SK-N-SH (cell line): ENCODE data around the gene HNRNPC. TPM values are rescaled to one million over a fixed set of nuclear protein-coding genes. Genes with fewer than 3 reads are reported as not detected.
A peak's percentile ranks its signal among the peaks of the same experiment; 100 is the strongest.

ENCODE experiments used
- CTCF ChIA-PET: fragments of 300-600, 350-600 bp; formaldehyde crosslinking; extraction: SDS; loops from one replicate; lab custom pipeline; 2021; lab: Yijun Ruan, JAX
- POLR2A ChIA-PET: fragments of 350-600 bp; sonication (Branson Sonifier 250); formaldehyde crosslinking; extraction: SDS; loops from one replicate; lab custom pipeline; 2020; ENCODE audit warnings: antibody characterized with exemption, inconsistent platforms; lab: Yijun Ruan, JAX
- DNase-seq: peaks from one replicate; pipeline ENCODE4 v3.0.0; 2012
- H2AFZ ChIP-seq: fragments of 200-600 bp; sonication (generic); 2 replicates; pipeline ENCODE4 v1.8.1; 2016; ENCODE audit warnings: antibody characterized with exemption, mild to moderate bottlenecking, low read depth
- H3F3A ChIP-seq: fragments of 200-600 bp; sonication (generic); replicated peaks from 2 replicates; pipeline ENCODE3; 2016; ENCODE audit warnings: antibody characterized with exemption, mild to moderate bottlenecking; ENCODE audit not compliant: insufficient read depth
- H3K27ac ChIP-seq, 2 experiments: fragments of 200-500 bp in 1 of 2; fragments of 200-600 bp in 1 of 2; sonication (Bioruptor generic) in 1 of 2; sonication (generic), shearing (Covaris generic) in 1 of 2; 2 replicates each; pipeline versions ENCODE4 v1.5.1 to v1.6.1; 2014 to 2016; ENCODE audit warnings: low read depth in 2 of 2, inconsistent platforms in 1 of 2, low read length in 1 of 2, mild to moderate bottlenecking in 1 of 2, mixed read lengths in 1 of 2
- H3K27me3 ChIP-seq: fragments of 200-600 bp; sonication (generic), shearing (Covaris generic); 2 replicates; pipeline ENCODE4 v1.6.1; 2016; ENCODE audit warnings: mixed run types; ENCODE audit not compliant: insufficient read depth
- H3K36me3 ChIP-seq, 2 experiments: fragments of 200-500 bp in 1 of 2; fragments of 200-600 bp in 1 of 2; sonication (Bioruptor generic) in 1 of 2; sonication (generic) in 1 of 2; replicated peaks in 1 of 2; 2 replicates each; pipeline versions ENCODE3 to v1.5.1; 2014 to 2016; ENCODE audit warnings: low read length in 1 of 2, mild to moderate bottlenecking in 1 of 2; ENCODE audit not compliant: insufficient read depth in 2 of 2, control insufficient read depth in 1 of 2
- H3K4me1 ChIP-seq, 2 experiments: fragments of 200-500 bp in 1 of 2; fragments of 200-600 bp in 1 of 2; sonication (Bioruptor generic) in 1 of 2; sonication (generic), shearing (Covaris generic) in 1 of 2; 2 replicates each; pipeline versions ENCODE4 v1.5.1 to v1.6.1; 2014 to 2016; ENCODE audit warnings: low read depth in 1 of 2, low read length in 1 of 2, mixed run types in 1 of 2; ENCODE audit not compliant: insufficient read depth in 2 of 2, control insufficient read depth in 1 of 2
- H3K4me2 ChIP-seq: fragments of 200-600 bp; sonication (generic), shearing (Covaris generic); 2 replicates; pipeline ENCODE4 v1.6.1; 2017; ENCODE audit warnings: mixed run types
- H3K4me3 ChIP-seq, 2 experiments: fragments of 200-500 bp in 1 of 2; fragments of 200-600 bp in 1 of 2; sonication (Bioruptor generic) in 1 of 2; sonication (generic), shearing (Covaris generic) in 1 of 2; 2 replicates each; pipeline versions ENCODE4 v1.5.1 to v1.8.1; 2014 to 2016; ENCODE audit warnings: low read depth in 2 of 2, inconsistent platforms in 1 of 2, low read length in 1 of 2, mild to moderate bottlenecking in 1 of 2, mixed read lengths in 1 of 2, moderate library complexity in 1 of 2
- H3K79me2 ChIP-seq: fragments of 200-600 bp; sonication (generic); 2 replicates; pipeline ENCODE4 v1.8.1; 2017; ENCODE audit warnings: mild to moderate bottlenecking; ENCODE audit not compliant: insufficient read depth
- H3K9ac ChIP-seq: fragments of 200-600 bp; sonication (generic); 2 replicates; pipeline ENCODE4 v1.6.1; 2017; ENCODE audit warnings: mixed run types
- H3K9me2 ChIP-seq: fragments of 200-600 bp; sonication (generic); 2 replicates; pipeline ENCODE4 v1.6.1; 2017; ENCODE audit warnings: mixed run types
- H3K9me3 ChIP-seq: fragments of 200-600 bp; sonication (generic); 2 replicates; pipeline ENCODE4 v1.6.1; 2017; ENCODE audit warnings: mixed run types, mild to moderate bottlenecking, moderate library complexity
- H4K20me1 ChIP-seq: fragments of 200-600 bp; sonication (generic); 2 replicates; pipeline ENCODE4 v1.6.1; 2017; ENCODE audit warnings: mild to moderate bottlenecking, mixed run types; ENCODE audit not compliant: insufficient read depth
- CTCF ChIP-seq: fragments of 200-600 bp; sonication (generic); IDR thresholded peaks from 2 replicates; pipeline ENCODE4 v1.6.1; 2017; ENCODE audit warnings: antibody characterized with exemption, mild to moderate bottlenecking, moderate library complexity
- POLR2AphosphoS5 ChIP-seq: IDR thresholded peaks from 2 replicates; pipeline ENCODE4 v1.6.1; 2012; ENCODE audit warnings: low read depth, low read length
- TCF12 ChIP-seq: IDR thresholded peaks from 2 replicates; pipeline ENCODE4 v1.4.0; 2012
- ZBTB33 ChIP-seq: IDR thresholded peaks from 2 replicates; pipeline ENCODE4 v1.4.0; 2012; ENCODE audit warnings: low read depth, borderline replicate concordance
- WGBS: methylation state at CpG from one replicate; pipeline ENCODE4 v1.1.6; 2017; ENCODE audit warnings: low lambda C conversion rate; 5-methylcytosine and 5-hydroxymethylcytosine counted together
- polyA plus RNA-seq, 3 experiments: library from polyadenylated mRNA; depleted of rRNA; stranded (reverse); fragments of >200 nt; gene quantifications; 2 replicates each; pipeline ENCODE4 v1.2.3, GENCODE V29; 2012
- TF ChIP-seq, protein P1 (sequence below): IDR thresholded peaks from 2 replicates; pipeline ENCODE4; 2012
- TF ChIP-seq, protein P2 (sequence below): IDR thresholded peaks from 2 replicates; pipeline ENCODE4 v1.6.1; 2012; ENCODE audit warnings: mild to moderate bottlenecking, low read depth, low read length, moderate library complexity

The HNRNPC gene
- polyA plus RNA-seq, 1 of the 3 experiments (the other 2 are of a cell fraction), result 341 TPM

GRCh38 chr14:21234112-21234511 lies 35.1 kb downstream of the HNRNPC start:
- H3K9ac ChIP-seq, result no peak overlapping the region
- H3K27ac ChIP-seq, result no peak overlapping the region
- H4K20me1 ChIP-seq, result peaks cover 99% of the 10 kb centered on the region
- no peaks in the 10 kb centered on the region for H3K9me3 ChIP-seq
- H3K36me3 ChIP-seq, result peaks cover 80 to 87% of the 10 kb centered on the region in 2 experiments
- no peak overlapping the region for H3K4me3 ChIP-seq
- H3K4me1 ChIP-seq, result peaks cover 2 to 9% of the 10 kb centered on the region in 2 experiments; a peak in 3 of 4 replicates
- H2AFZ ChIP-seq, result no peak overlapping the region
- CTCF ChIA-PET, result no interaction called here
- H3K4me2 ChIP-seq, result no peak overlapping the region
- no peaks in the 10 kb centered on the region for H3K27me3 ChIP-seq
- POLR2A ChIA-PET, result no interaction called here
- peaks cover 31% of the 10 kb centered on the region for H3F3A ChIP-seq
- 91% methylated on average over 5 of the region's 5 CpGs for WGBS
- TF ChIP-seq, protein P1, sequence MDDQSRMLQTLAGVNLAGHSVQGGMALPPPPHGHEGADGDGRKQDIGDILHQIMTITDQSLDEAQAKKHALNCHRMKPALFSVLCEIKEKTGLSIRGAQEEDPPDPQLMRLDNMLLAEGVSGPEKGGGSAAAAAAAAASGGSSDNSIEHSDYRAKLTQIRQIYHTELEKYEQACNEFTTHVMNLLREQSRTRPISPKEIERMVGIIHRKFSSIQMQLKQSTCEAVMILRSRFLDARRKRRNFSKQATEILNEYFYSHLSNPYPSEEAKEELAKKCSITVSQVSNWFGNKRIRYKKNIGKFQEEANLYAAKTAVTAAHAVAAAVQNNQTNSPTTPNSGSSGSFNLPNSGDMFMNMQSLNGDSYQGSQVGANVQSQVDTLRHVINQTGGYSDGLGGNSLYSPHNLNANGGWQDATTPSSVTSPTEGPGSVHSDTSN, result no peak
- DNase-seq, result no peak
- H3K9me2 ChIP-seq, result no peaks in the 10 kb centered on the region
- peaks cover 100% of the 10 kb centered on the region for H3K79me2 ChIP-seq

DNA sequence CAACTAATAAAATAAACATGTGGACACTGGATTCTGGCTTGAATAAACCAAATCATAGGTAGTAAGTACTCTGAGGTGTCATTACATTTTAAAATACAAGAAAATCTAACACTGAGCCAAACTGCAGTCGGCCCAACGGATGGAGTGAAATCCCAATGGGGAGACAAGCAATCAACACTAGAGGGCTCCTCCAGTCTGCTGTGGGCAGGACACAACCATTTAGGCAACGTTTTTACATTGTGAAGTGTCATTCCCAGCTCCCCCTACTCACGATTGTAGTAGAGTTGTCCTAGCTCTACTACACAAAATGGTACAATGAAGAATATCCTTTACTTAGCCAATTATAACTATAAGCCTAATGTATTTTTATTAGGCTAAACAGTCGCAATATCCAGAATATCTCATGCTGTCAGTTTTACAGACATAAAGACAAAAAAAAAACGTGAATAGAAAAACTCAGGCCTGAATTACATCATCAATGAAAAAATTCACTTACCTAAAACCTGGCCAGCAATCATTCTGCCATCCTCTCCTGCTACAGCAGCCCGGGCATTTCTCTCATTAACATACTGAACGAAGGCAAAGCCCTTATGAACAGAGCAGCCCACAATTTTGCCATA lies 35.7 kb downstream of the HNRNPC start:
- CTCF ChIA-PET, result no interaction called here
- TF ChIP-seq, protein P2, sequence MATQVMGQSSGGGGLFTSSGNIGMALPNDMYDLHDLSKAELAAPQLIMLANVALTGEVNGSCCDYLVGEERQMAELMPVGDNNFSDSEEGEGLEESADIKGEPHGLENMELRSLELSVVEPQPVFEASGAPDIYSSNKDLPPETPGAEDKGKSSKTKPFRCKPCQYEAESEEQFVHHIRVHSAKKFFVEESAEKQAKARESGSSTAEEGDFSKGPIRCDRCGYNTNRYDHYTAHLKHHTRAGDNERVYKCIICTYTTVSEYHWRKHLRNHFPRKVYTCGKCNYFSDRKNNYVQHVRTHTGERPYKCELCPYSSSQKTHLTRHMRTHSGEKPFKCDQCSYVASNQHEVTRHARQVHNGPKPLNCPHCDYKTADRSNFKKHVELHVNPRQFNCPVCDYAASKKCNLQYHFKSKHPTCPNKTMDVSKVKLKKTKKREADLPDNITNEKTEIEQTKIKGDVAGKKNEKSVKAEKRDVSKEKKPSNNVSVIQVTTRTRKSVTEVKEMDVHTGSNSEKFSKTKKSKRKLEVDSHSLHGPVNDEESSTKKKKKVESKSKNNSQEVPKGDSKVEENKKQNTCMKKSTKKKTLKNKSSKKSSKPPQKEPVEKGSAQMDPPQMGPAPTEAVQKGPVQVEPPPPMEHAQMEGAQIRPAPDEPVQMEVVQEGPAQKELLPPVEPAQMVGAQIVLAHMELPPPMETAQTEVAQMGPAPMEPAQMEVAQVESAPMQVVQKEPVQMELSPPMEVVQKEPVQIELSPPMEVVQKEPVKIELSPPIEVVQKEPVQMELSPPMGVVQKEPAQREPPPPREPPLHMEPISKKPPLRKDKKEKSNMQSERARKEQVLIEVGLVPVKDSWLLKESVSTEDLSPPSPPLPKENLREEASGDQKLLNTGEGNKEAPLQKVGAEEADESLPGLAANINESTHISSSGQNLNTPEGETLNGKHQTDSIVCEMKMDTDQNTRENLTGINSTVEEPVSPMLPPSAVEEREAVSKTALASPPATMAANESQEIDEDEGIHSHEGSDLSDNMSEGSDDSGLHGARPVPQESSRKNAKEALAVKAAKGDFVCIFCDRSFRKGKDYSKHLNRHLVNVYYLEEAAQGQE, result no peak
- TF ChIP-seq ZBTB33 (no peak), POLR2AphosphoS5 (peak; percentile 13; the same call in 1 of the 2 replicates), CTCF (peak; percentile 33), TCF12 (no peak)
- Histone ChIP-seq H3F3A (peaks cover 31% of the 10 kb centered on the region), H3K4me2 (no peak overlapping the region), H3K27ac (no peak overlapping the region), H3K9ac (no peak overlapping the region), H3K4me1 (peaks cover 2 to 9% of the 10 kb centered on the region in 2 experiments; a peak in 3 of 4 replicates), H3K9me3 (no peaks in the 10 kb centered on the region), H3K4me3 (no peak overlapping the region), H3K36me3 (peaks cover 79 to 87% of the 10 kb centered on the region in 2 experiments), H3K79me2 (peaks cover 100% of the 10 kb centered on the region), H4K20me1 (peaks cover 99% of the 10 kb centered on the region), H2AFZ (no peak overlapping the region), H3K9me2 (no peaks in the 10 kb centered on the region), H3K27me3 (no peaks in the 10 kb centered on the region)
- POLR2A ChIA-PET, result no interaction called here
- no peak for DNase-seq
- WGBS, result 73% methylated on average over 8 of the region's 8 CpGs
